Activated T-cell treated with anti-CD3 and anti-CD28 coated beads, Interleukin-2, amount 50 U/mL, for 48 hours (primary cell): Measurements from ENCODE around the gene BLCAP.
"Not testable (repeated sequence)": the region's sequence is repeated elsewhere in the genome, so short reads cannot be mapped to it uniquely, and the experiment has no call there.

Source experiments
- DNase-seq, 2 experiments: peaks; one replicate each; pipeline ENCODE4 v3.0.0-alpha.2; 2020

Gene BLCAP

GRCh38 chr20:37556538-37556937 lies 28.9 kb upstream of the BLCAP start:
- DNase-seq: no peak

GRCh38 chr20:37554721-37555298 lies 27.1 kb upstream of the BLCAP start:
- DNase-seq: not testable (repeated sequence)

GRCh38 chr20:37552415-37552814 lies 24.7 kb upstream of the BLCAP start:
- DNase-seq: no peak

GRCh38 chr20:37551660-37552059 lies 24.0 kb upstream of the BLCAP start:
- not testable (repeated sequence) for DNase-seq

- not testable (repeated sequence) for DNase-seq
These were observed 22.6 kb upstream of the BLCAP start for GRCh38 chr20:37550101-37550920.

GRCh38 chr20:37547912-37548311 lies 20.2 kb upstream of the BLCAP start:
- no peak for DNase-seq

GRCh38 chr20:37545516-37545915 lies 17.8 kb upstream of the BLCAP start:
- DNase-seq: no peak

GRCh38 chr20:37544386-37544785 lies 16.7 kb upstream of the BLCAP start:
- no peak for DNase-seq

- DNase-seq: no peak
These were observed 16.2 kb upstream of the BLCAP start for GRCh38 chr20:37543828-37544227.

- DNase-seq: no peak
These were observed 14.6 kb upstream of the BLCAP start for GRCh38 chr20:37542281-37542680.

GRCh38 chr20:37541326-37541725 lies 13.7 kb upstream of the BLCAP start:
- DNase-seq: no peak

GRCh38 chr20:37540838-37541237 lies 13.2 kb upstream of the BLCAP start:
- DNase-seq: not testable (repeated sequence)

- no peak for DNase-seq
These were observed 12.3 kb upstream of the BLCAP start for GRCh38 chr20:37540001-37540400.

GRCh38 chr20:37539424-37539823 lies 11.7 kb upstream of the BLCAP start:
- DNase-seq: no peak

GRCh38 chr20:37538003-37538402 lies 10.3 kb upstream of the BLCAP start:
- DNase-seq: no peak

- no peak for DNase-seq
These were observed 9.8 kb upstream of the BLCAP start for GRCh38 chr20:37537505-37537904.

- no peak for DNase-seq
These were observed 7.9 kb upstream of the BLCAP start for GRCh38 chr20:37535443-37536132.

- DNase-seq: peak; percentile 36 to 48
These were observed 6.9 kb upstream of the BLCAP start for GRCh38 chr20:37534401-37535157.

GRCh38 chr20:37533154-37533715 lies 5.6 kb upstream of the BLCAP start:
- DNase-seq: no peak

- no peak for DNase-seq
These were observed 4.2 kb upstream of the BLCAP start for GRCh38 chr20:37531856-37532255.

GRCh38 chr20:37530696-37531095 lies 3.0 kb upstream of the BLCAP start:
- DNase-seq: no peak

GRCh38 chr20:37529968-37530600 lies 2.4 kb upstream of the BLCAP start:
- no peak for DNase-seq
